Prostate gland (tissue), 2 donors: Measurements from ENCODE around the gene KIAA0825.

Experiments used
- POLR2A ChIP-seq: fragments of 450-650 bp; IDR thresholded peaks from one replicate; pipeline ENCODE4 v1.6.1; 2016; ENCODE audit warnings: antibody characterized with exemption, mild to moderate bottlenecking
- POLR2AphosphoS5 ChIP-seq: sonication (generic); formaldehyde crosslinking; IDR thresholded peaks from one replicate; pipeline ENCODE4 v1.6.1; 2017; ENCODE audit warnings: antibody characterized with exemption
- TF ChIP-seq, protein P1 (sequence below), 4 experiments: fragments of 200-600 bp in 2 of 4; fragments of 450-650 bp in 2 of 4; sonication (generic) in 2 of 4; IDR thresholded peaks; 1 replicate in 3 of 4; 2 replicates in 1 of 4; pipeline ENCODE4 v1.5.1; 2016 to 2019; ENCODE audit warnings: antibody characterized with exemption in 4 of 4, mild to moderate bottlenecking in 2 of 4, moderate library complexity in 2 of 4

DNA sequence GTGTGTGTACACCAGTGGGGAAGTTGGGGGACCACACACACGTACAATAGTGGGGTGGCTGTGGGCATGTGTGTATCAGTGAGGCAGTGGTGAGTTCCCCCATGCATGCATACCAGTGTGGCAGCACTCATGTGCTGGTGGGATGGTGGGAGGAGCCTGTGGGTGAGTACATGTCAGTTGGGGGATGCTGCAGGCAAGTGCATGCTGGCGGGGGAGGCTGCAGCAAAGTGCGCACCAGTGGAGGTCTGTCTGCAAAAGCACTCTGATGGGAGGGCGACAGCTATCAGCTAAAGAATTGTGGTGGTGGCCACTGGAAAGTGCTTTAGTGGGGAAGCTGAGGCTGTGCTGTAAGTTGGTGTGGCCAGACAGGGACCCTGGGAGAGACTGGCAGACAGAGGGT is 418.8 kb downstream of the KIAA0825 start:
- TF ChIP-seq, protein P1, sequence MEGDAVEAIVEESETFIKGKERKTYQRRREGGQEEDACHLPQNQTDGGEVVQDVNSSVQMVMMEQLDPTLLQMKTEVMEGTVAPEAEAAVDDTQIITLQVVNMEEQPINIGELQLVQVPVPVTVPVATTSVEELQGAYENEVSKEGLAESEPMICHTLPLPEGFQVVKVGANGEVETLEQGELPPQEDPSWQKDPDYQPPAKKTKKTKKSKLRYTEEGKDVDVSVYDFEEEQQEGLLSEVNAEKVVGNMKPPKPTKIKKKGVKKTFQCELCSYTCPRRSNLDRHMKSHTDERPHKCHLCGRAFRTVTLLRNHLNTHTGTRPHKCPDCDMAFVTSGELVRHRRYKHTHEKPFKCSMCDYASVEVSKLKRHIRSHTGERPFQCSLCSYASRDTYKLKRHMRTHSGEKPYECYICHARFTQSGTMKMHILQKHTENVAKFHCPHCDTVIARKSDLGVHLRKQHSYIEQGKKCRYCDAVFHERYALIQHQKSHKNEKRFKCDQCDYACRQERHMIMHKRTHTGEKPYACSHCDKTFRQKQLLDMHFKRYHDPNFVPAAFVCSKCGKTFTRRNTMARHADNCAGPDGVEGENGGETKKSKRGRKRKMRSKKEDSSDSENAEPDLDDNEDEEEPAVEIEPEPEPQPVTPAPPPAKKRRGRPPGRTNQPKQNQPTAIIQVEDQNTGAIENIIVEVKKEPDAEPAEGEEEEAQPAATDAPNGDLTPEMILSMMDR (IDR thresholded peaks at IDR 0.05): no peak
- no peak for TF ChIP-seq POLR2A
- no peak for TF ChIP-seq POLR2AphosphoS5
